Esophagus (tissue), 2 donors: ENCODE data around the gene ZNF512B. TPM values are rescaled to one million over a fixed set of nuclear protein-coding genes. Genes with fewer than 3 reads are reported as not detected.
"Not testable (repeated sequence)": the region's sequence is repeated elsewhere in the genome, so short reads cannot be mapped to it uniquely, and the experiment has no call there.

Experiments
- H3K27ac ChIP-seq, 2 donors: one replicate each; pipeline ENCODE4 v1.5.1; 2013; ENCODE audit warnings: low read depth in 2 of 2, mild to moderate bottlenecking in 2 of 2, inconsistent platforms in 1 of 2, low read length in 1 of 2, moderate library complexity in 1 of 2
- H3K27me3 ChIP-seq, 2 donors: one replicate each; pipeline ENCODE4 v1.6.1; 2013; ENCODE audit warnings: low read length in 2 of 2, control low read depth in 1 of 2, mild to moderate bottlenecking in 1 of 2; ENCODE audit not compliant: insufficient read depth in 2 of 2, control insufficient read depth in 1 of 2
- H3K36me3 ChIP-seq, 2 donors: one replicate each; pipeline ENCODE4 v1.6.1; 2013; ENCODE audit warnings: low read length in 1 of 2; ENCODE audit not compliant: control insufficient read depth in 2 of 2, insufficient read depth in 2 of 2
- H3K4me1 ChIP-seq, 2 donors: one replicate each; pipeline ENCODE4 v1.6.1; 2013; ENCODE audit warnings: low read length in 1 of 2; ENCODE audit not compliant: control insufficient read depth in 2 of 2, insufficient read depth in 2 of 2
- H3K4me3 ChIP-seq, 2 donors: one replicate each; pipeline ENCODE4 v1.5.1; 2013; ENCODE audit warnings: low read length in 2 of 2, mild to moderate bottlenecking in 2 of 2, low read depth in 1 of 2, moderate library complexity in 1 of 2
- H3K9me3 ChIP-seq, 2 donors: one replicate each; pipeline ENCODE4 v1.6.1; 2013; ENCODE audit warnings: mild to moderate bottlenecking in 2 of 2, low read depth in 1 of 2, low read length in 1 of 2, moderate library complexity in 1 of 2; ENCODE audit not compliant: control insufficient read depth in 2 of 2, insufficient read depth in 1 of 2
- WGBS, 2 donors: extraction: QIAGEN DNeasy Blood & Tissue Kit; methylation state at CpG; one replicate each; pipeline ENCODE4 v1.1.7; 2013; 5-methylcytosine and 5-hydroxymethylcytosine counted together
- polyA plus RNA-seq, 2 donors: library from polyadenylated mRNA; stranded (reverse); fragments of 200-250 nt; gene quantifications; one replicate each; pipeline ENCODE4 v1.2.3, GENCODE V29; 2013
- donor health status: healthy with polysubstance abuse.
- donor health status: Bipolar disorder and iron deficiency.

ZNF512B gene, protein sequence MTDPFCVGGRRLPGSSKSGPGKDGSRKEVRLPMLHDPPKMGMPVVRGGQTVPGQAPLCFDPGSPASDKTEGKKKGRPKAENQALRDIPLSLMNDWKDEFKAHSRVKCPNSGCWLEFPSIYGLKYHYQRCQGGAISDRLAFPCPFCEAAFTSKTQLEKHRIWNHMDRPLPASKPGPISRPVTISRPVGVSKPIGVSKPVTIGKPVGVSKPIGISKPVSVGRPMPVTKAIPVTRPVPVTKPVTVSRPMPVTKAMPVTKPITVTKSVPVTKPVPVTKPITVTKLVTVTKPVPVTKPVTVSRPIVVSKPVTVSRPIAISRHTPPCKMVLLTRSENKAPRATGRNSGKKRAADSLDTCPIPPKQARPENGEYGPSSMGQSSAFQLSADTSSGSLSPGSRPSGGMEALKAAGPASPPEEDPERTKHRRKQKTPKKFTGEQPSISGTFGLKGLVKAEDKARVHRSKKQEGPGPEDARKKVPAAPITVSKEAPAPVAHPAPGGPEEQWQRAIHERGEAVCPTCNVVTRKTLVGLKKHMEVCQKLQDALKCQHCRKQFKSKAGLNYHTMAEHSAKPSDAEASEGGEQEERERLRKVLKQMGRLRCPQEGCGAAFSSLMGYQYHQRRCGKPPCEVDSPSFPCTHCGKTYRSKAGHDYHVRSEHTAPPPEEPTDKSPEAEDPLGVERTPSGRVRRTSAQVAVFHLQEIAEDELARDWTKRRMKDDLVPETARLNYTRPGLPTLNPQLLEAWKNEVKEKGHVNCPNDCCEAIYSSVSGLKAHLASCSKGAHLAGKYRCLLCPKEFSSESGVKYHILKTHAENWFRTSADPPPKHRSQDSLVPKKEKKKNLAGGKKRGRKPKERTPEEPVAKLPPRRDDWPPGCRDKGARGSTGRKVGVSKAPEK
- polyA plus RNA-seq = 10 to 100 TPM; 10.1 to 18.3 TPM

DNA sequence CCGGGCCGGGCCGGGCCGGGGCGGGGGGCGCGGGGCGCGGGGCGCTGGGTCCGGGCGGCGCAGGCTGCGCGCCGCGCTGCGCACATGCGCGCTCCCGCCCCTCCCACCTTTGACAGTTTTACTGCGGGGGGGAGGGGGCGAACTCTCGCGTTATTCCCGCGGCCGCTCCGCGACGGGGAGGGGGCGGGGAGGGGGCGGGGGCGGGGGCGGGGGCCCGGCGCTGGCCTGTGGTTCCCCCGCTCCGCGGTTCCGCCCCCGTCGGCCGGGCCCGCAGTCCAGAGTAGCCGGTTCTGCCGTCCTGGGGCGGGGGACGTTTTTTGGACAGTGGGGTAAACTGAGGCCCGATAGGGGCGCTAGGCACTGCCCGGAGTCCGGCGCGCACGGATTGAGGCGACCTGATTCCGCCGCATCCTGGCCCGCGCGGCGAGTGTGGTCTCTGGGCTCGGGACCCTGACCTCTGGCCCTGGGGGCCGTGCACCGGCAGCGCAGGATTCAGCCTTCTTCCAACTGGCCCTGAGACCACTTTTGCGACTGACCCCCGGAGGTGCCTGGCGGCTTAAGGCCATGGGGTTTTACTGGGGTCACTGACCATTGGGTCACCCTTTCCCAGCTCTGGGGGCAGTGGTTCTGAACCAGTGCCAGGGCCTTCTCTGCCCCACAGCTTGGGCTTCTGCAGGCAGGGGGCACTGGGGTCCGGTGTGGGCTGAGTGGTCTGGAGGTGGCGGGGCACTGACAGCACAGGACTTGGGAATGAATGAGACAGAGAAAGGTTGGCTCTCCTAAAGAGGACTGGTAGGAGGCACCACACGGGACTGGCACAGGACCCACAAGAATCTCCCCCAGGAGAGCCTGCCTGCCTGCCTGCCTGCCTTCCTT is at the start of gene ZNF512B:
ZNF512B (minus strand) TSS at position 93 of the 876 bp plus-strand sequence. CDS start 1,980 bp downstream, outside the sequence.
- Histone ChIP-seq H3K9me3 (peaks cover 0 to 3% of the 10 kb centered on the region in 2 donors), H3K36me3 (peaks cover 7 to 21% of the 10 kb centered on the region in 2 donors), H3K27ac (peak within 1 kb of the TSS; percentile 28 to 63), H3K27me3 (no peaks in the 10 kb centered on the region), H3K4me1 (peaks cover 2 to 20% of the 10 kb centered on the region in 2 donors), H3K4me3 (peak within 1 kb of the TSS; percentile 68 to 88)
- WGBS, 2 donors = 5% methylated on average over 33 to 54 of the region's 73 CpGs

DNA sequence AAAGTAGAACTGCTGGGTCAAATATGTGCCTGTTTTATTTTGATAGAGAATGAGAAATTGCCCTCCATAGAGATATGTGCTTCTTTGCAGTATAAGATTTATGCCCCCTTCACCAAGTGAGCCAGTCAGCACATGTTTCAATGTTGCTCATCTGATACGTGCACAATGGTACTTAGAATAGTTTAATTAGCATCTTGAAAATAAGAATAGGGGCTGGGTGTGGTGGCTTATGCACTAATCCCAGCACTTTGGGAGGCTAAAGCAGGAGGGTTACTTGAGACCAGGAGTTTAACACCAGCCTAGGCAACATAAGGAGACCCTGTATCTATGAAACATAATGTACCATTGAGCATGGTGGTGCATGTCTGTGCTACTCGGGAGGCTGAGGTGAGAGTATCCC is 45.9 kb upstream of the ZNF512B start:
- Histone ChIP-seq H3K4me1 (peaks cover 2 to 4% of the 10 kb centered on the region in 2 donors), H3K27me3 (no peaks in the 10 kb centered on the region), H3K4me3 (no peak overlapping the region), H3K9me3 (peaks cover 0 to 2% of the 10 kb centered on the region in 2 donors), H3K27ac (no peak overlapping the region), H3K36me3 (peaks cover 10 to 37% of the 10 kb centered on the region in 2 donors)
- WGBS, 2 donors = 54 to 70% methylated on average over 2 of the region's 2 CpGs

DNA sequence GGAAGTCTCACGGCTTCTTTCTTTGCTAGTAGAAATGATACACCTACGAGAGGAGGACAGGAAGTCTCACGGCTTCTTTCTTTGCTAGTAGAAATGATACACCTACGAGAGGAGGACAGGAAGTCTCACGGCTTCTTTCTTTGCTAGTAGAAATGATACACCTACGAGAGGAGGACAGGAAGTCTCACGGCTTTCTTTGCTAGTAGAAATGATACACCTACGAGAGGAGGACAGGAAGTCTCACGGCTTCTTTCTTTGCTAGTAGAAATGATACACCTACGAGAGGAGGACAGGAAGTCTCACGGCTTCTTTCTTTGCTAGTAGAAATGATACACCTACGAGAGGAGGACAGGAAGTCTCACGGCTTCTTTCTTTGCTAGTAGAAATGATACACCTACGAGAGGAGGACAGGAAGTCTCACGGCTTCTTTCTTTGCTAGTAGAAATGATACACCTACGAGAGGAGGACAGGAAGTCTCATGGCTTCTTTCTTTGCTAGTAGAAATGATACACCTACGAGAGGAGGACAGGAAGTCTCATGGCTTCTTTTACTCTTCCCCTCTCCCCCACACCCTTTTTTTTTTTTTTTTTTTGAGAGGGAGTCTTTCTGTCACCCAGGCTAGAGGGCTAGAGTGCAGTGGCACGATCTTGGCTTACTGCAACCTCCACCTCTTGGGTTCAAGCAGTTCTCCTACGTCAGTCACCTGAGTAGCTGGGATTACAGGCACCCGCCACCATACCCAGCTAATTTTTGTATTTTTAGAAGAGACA is 42.8 kb upstream of the ZNF512B start:
- not testable (repeated sequence) for H3K9me3 ChIP-seq, H3K27ac ChIP-seq, H3K4me1 ChIP-seq, H3K27me3 ChIP-seq, H3K4me3 ChIP-seq
- WGBS, 2 donors = 86 to 90% methylated on average over 11 to 12 of the region's 20 CpGs
- peaks cover 12 to 24% of the 10 kb centered on the region in 2 donors for H3K36me3 ChIP-seq

- H3K27ac ChIP-seq = no peak overlapping the region
- 93 to 97% methylated on average over 16 of the region's 16 CpGs for WGBS, 2 donors
- H3K27me3 ChIP-seq = no peaks in the 10 kb centered on the region
- no peaks in the 10 kb centered on the region for H3K9me3 ChIP-seq
- peaks cover 2 to 4% of the 10 kb centered on the region in 2 donors for H3K4me1 ChIP-seq
- H3K36me3 ChIP-seq = peaks cover 12 to 22% of the 10 kb centered on the region in 2 donors
- H3K4me3 ChIP-seq = no peak overlapping the region
Measured at GRCh38 chr20:64011366-64011779, 41.6 kb upstream of the ZNF512B start.

GRCh38 chr20:64010711-64011237 is 41.0 kb upstream of the ZNF512B start:
- 74 to 83% methylated on average over 8 of the region's 8 CpGs for WGBS, 2 donors
- Histone ChIP-seq H3K36me3 (peaks cover 12 to 21% of the 10 kb centered on the region in 2 donors), H3K27me3 (no peaks in the 10 kb centered on the region), H3K4me3 (no peak overlapping the region), H3K9me3 (no peaks in the 10 kb centered on the region), H3K27ac (no peak overlapping the region), H3K4me1 (peaks cover 2 to 4% of the 10 kb centered on the region in 2 donors)

- H3K4me1 ChIP-seq = peaks cover 0 to 5% of the 10 kb centered on the region in 2 donors
- no peaks in the 10 kb centered on the region for H3K27me3 ChIP-seq
- WGBS, 2 donors = 88 to 91% methylated on average over 13 of the region's 13 CpGs
- no peaks in the 10 kb centered on the region for H3K9me3 ChIP-seq
- H3K27ac ChIP-seq = no peak overlapping the region
- peaks cover 12 to 16% of the 10 kb centered on the region in 2 donors for H3K36me3 ChIP-seq
- H3K4me3 ChIP-seq = no peak overlapping the region
Measured at GRCh38 chr20:64009811-64010387, 40.2 kb upstream of the ZNF512B start.

GRCh38 chr20:64006902-64007301 is 37.2 kb upstream of the ZNF512B start:
- Histone ChIP-seq H3K4me3 (no peak overlapping the region), H3K27ac (no peak overlapping the region), H3K9me3 (no peaks in the 10 kb centered on the region), H3K36me3 (peaks cover 14 to 22% of the 10 kb centered on the region in 2 donors), H3K4me1 (peaks cover 0 to 11% of the 10 kb centered on the region in 2 donors), H3K27me3 (no peaks in the 10 kb centered on the region)
- 92 to 95% methylated on average over 3 of the region's 3 CpGs for WGBS, 2 donors

- no peaks in the 10 kb centered on the region for H3K27me3 ChIP-seq
- H3K4me1 ChIP-seq = peaks cover 0 to 11% of the 10 kb centered on the region in 2 donors
- no peaks in the 10 kb centered on the region for H3K9me3 ChIP-seq
- H3K27ac ChIP-seq = no peak overlapping the region
- peaks cover 16 to 24% of the 10 kb centered on the region in 2 donors for H3K36me3 ChIP-seq
- WGBS, 2 donors = 75 to 84% methylated on average over 10 of the region's 10 CpGs
- no peak overlapping the region for H3K4me3 ChIP-seq
Measured at GRCh38 chr20:64006490-64006889, 36.8 kb upstream of the ZNF512B start.
